GM12878 (cell line): Measurements from ENCODE around the gene JAML. TPM values are rescaled to one million over a fixed set of nuclear protein-coding genes. Genes with fewer than 3 reads are reported as not detected.
A peak's percentile ranks its signal among the peaks of the same experiment; 100 is the strongest.

Experiments used
- ATAC-seq: fragments of 200-7000 bp; cut with Tn5 transposase; 3 replicates; pipeline ENCODE4 v1.9.1; 2020; ENCODE audit warnings: mild to moderate bottlenecking, moderate library complexity
- BruUV-seq: library from RNA; stranded (reverse); fragments of 400-500 nt; replicated peaks from 2 replicates; lab custom pipeline; 2021; lab: Mats Ljungman, UMichigan
- CTCF ChIA-PET: fragments of 300-600 bp; sonication (Branson Sonifier 250); formaldehyde crosslinking; extraction: SDS; loops from one replicate; lab custom pipeline; 2021; ENCODE audit warnings: inconsistent platforms; lab: Yijun Ruan, JAX
- POLR2A ChIA-PET: fragments of 350-600 bp; formaldehyde crosslinking; extraction: SDS; loops from one replicate; lab custom pipeline; 2021; ENCODE audit warnings: inconsistent platforms; lab: Charles Lee
- RAD21 ChIA-PET: fragments of 300-600 bp; sonication (Branson Sonifier 250); formaldehyde crosslinking; loops from one replicate; lab custom pipeline; 2023; ENCODE audit warnings: antibody characterized with exemption; ENCODE audit not compliant: unreplicated experiment; lab: Charles Lee
- SMC1A ChIA-PET: fragments of 300-600 bp; sonication (Branson Sonifier 250); formaldehyde crosslinking; loops from one replicate; lab custom pipeline; 2023; ENCODE audit not compliant: unreplicated experiment, uncharacterized antibody; lab: Charles Lee
- DNase-seq: peaks from one replicate; pipeline ENCODE4 v3.0.0-alpha.2; 2011; ENCODE audit warnings: low read depth, low spot score
- FAIRE-seq: peaks from 3 replicates; lab custom pipeline; 2011; peaks lifted over from hg19 to GRCh38; lab: Jason Lieb, UNC
- H2AFZ ChIP-seq: 2 replicates; pipeline ENCODE4 v1.6.0; 2011; ENCODE audit warnings: low read depth, low read length, control low read depth; ENCODE audit not compliant: control insufficient read depth
- H3K27ac ChIP-seq: 2 replicates; pipeline ENCODE4 v1.5.1; 2011; ENCODE audit warnings: control low read depth; ENCODE audit not compliant: control insufficient read depth, insufficient read depth
- H3K27me3 ChIP-seq, 2 experiments: replicated peaks in 1 of 2; 2 replicates each; pipeline versions ENCODE4 v1.6.0 to v1.6.1; 2011; ENCODE audit warnings: low read length in 1 of 2; ENCODE audit not compliant: control insufficient read depth in 2 of 2, insufficient read depth in 2 of 2
- H3K36me3 ChIP-seq, 2 experiments: 2 replicates each; pipeline ENCODE4 v1.5.1; 2011; ENCODE audit warnings: low read length in 1 of 2; ENCODE audit not compliant: control insufficient read depth in 2 of 2, insufficient read depth in 2 of 2
- H3K4me1 ChIP-seq: 2 replicates; pipeline ENCODE4 v1.6.1; 2011; ENCODE audit warnings: mild to moderate bottlenecking, low read length, moderate library complexity, mixed read lengths; ENCODE audit not compliant: control insufficient read depth, insufficient read depth
- H3K4me2 ChIP-seq: 2 replicates; pipeline ENCODE4 v1.6.0; 2011; ENCODE audit warnings: control low read depth; ENCODE audit not compliant: control insufficient read depth, insufficient read depth
- H3K4me3 ChIP-seq: fragments of 200-600 bp; sonication (generic); 2 replicates; pipeline ENCODE4 v1.5.1; 2016
- H3K79me2 ChIP-seq: 2 replicates; pipeline ENCODE4 v1.6.0; 2011; ENCODE audit warnings: low read length; ENCODE audit not compliant: control insufficient read depth, insufficient read depth
- H3K9ac ChIP-seq: 2 replicates; pipeline ENCODE4 v1.8.0; 2011; ENCODE audit warnings: low read length, control low read depth, mixed read lengths; ENCODE audit not compliant: control insufficient read depth, insufficient read depth
- H3K9me3 ChIP-seq: replicated peaks from 3 replicates; pipeline ENCODE4 v1.5.1; 2011; ENCODE audit warnings: mild to moderate bottlenecking, low read length; ENCODE audit not compliant: control insufficient read depth, insufficient read depth
- H4K20me1 ChIP-seq: 2 replicates; pipeline ENCODE4 v1.6.0; 2011; ENCODE audit not compliant: control insufficient read depth, insufficient read depth
- E2F4 ChIP-seq: IDR thresholded peaks from 2 replicates; pipeline ENCODE4 v1.6.1; 2012; ENCODE audit warnings: low read depth, low read length, improper control_type of control experiment
- NFIC ChIP-seq: IDR thresholded peaks from 2 replicates; pipeline ENCODE4 v1.6.1; 2012; ENCODE audit warnings: low read depth, mild to moderate bottlenecking, inconsistent platforms, low read length, moderate library complexity
- NFYB ChIP-seq: IDR thresholded peaks from 2 replicates; pipeline ENCODE4 v1.6.1; 2011; ENCODE audit warnings: low read depth, mild to moderate bottlenecking, low read length, improper control_type of control experiment, moderate library complexity; ENCODE audit not compliant: insufficient read depth
- PAX8 ChIP-seq: fragments of 450-650 bp; IDR thresholded peaks from 2 replicates; pipeline ENCODE4 v1.6.1; 2017; ENCODE audit warnings: mild to moderate bottlenecking, moderate library complexity
- POU2F2 ChIP-seq: IDR thresholded peaks from 3 replicates; pipeline ENCODE4 v1.6.1; 2011; ENCODE audit warnings: low read depth, mild to moderate bottlenecking, low read length, borderline replicate concordance
- RFX5 ChIP-seq: IDR thresholded peaks from 2 replicates; pipeline ENCODE4 v1.6.1; 2011; ENCODE audit warnings: low read depth, low read length, improper control_type of control experiment
- RUNX3 ChIP-seq: IDR thresholded peaks from 2 replicates; pipeline ENCODE4 v1.6.1; 2012; ENCODE audit warnings: low read length, inconsistent platforms
- SRF ChIP-seq, 2 experiments: IDR thresholded peaks; 2 replicates each; pipeline ENCODE4 v1.6.1; 2011; ENCODE audit warnings: low read depth in 2 of 2, low read length in 2 of 2, mild to moderate bottlenecking in 1 of 2, moderate library complexity in 1 of 2
- WGBS: methylation state at CpG from one replicate; pipeline ENCODE4 v1.1.6; 2016; ENCODE audit warnings: low lambda C conversion rate; ENCODE audit not compliant: insufficient replicate concordance, insufficient coverage; ENCODE audit errors: missing lambda C conversion rate; 5-methylcytosine and 5-hydroxymethylcytosine counted together
- in situ Hi-C: fragments of 300-500 bp; cut with MboI; formaldehyde crosslinking; loops from 9 replicates; pipeline ENCODE4 v1.14.3; 2018; ENCODE audit warnings: mixed read lengths
- intact Hi-C: fragments of 100-400 bp; cut with micrococcal nuclease; formaldehyde crosslinking; loops from one replicate; pipeline ENCODE4 v1.14.2; 2022; ENCODE audit not compliant: unreplicated experiment
- polyA plus RNA-seq, 11 experiments: library from polyadenylated mRNA; depleted of rRNA in 4 of 11; unstranded in 6 of 11; stranded (reverse) in 5 of 11; fragments of >200 nt; fragmentation: Nextera tagmentation in 4 of 11; fragmentation: Illumina TruSeq in 1 of 11; extraction: Ambion mirVana in 4 of 11; extraction: Trizol in 1 of 11; gene quantifications; 1 replicate in 1 of 11; 2 replicates in 10 of 11; pipeline versions ENCODE4 v1.2.1 to v1.2.3, GENCODE V29; 2011 to 2016; ENCODE audit warnings: inconsistent platforms in 2 of 11, missing spikeins in 2 of 11, low read depth in 1 of 11
- total RNA-seq, 4 experiments: library from RNA; depleted of rRNA in 3 of 4; stranded (reverse); fragments of >200 nt in 3 of 4; fragmentation: Illumina TruSeq in 1 of 4; extraction: Trizol in 1 of 4; gene quantifications; 2 replicates each; pipeline versions ENCODE4 v1.2.1 to v1.2.3, GENCODE V29; 2013 to 2021

JAML gene
- total and polyA plus RNA-seq, 10 of the 15 experiments (the other 5 are each of a cell fraction or from before 2014, with no cell fraction given): 0.60 to 8.1 (median 3.5) TPM

- in situ Hi-C loops: no loop called here
- no peak overlapping the region for H2AFZ ChIP-seq
- DNase-seq: no peak
- no TSS peak for BruUV-seq
- H3K4me2 ChIP-seq: no peak overlapping the region
- no peak overlapping the region for H3K9ac ChIP-seq
- 61% methylated on average over 5 of the region's 5 CpGs for WGBS
- CTCF ChIA-PET: interaction anchor here (0.9 to 2.3 kb wide), 11 partner anchors 13 to 140 kb away, joined by 3 to 15 read pairs (median 5); partner anchors contain the start of gene MPZL3
- SMC1A ChIA-PET: interaction anchor here (0.6 to 4.8 kb wide), 13 partner anchors 10 to 120 kb away, joined by 3 to 54 read pairs (median 6); partner anchors contain the start of genes JAML and UBE4A
- ATAC-seq: no peak
- no peak for FAIRE-seq
- TF ChIP-seq PAX8 (no peak), RFX5 (no peak), NFIC (no peak), RUNX3 (no peak)
- POLR2A ChIA-PET: interaction anchor here (0.6 to 2.0 kb wide), 7 partner anchors 9 to 99 kb away, joined by 3 to 5 read pairs (median 4); partner anchors contain the start of genes JAML and MPZL3
- RAD21 ChIA-PET: interaction anchor here (1.1 to 4.6 kb wide), 5 partner anchors 13 to 41 kb away, joined by 3 to 23 read pairs (median 8); partner anchors contain the start of gene JAML
- peaks cover 12% of the 10 kb centered on the region for H3K4me1 ChIP-seq
- intact Hi-C loops: no loop called here
- no peaks in the 10 kb centered on the region for H3K79me2 ChIP-seq
- no peaks in the 10 kb centered on the region for H3K36me3 ChIP-seq
- no peaks in the 10 kb centered on the region for H3K9me3 ChIP-seq
- no peak overlapping the region for H3K27ac ChIP-seq
- H3K4me3 ChIP-seq: no peak overlapping the region
- no peaks in the 10 kb centered on the region for H4K20me1 ChIP-seq
- H3K27me3 ChIP-seq: no peaks in the 10 kb centered on the region
Measured at GRCh38 chr11:118239509-118240205, 14.8 kb upstream of the JAML start.

DNA sequence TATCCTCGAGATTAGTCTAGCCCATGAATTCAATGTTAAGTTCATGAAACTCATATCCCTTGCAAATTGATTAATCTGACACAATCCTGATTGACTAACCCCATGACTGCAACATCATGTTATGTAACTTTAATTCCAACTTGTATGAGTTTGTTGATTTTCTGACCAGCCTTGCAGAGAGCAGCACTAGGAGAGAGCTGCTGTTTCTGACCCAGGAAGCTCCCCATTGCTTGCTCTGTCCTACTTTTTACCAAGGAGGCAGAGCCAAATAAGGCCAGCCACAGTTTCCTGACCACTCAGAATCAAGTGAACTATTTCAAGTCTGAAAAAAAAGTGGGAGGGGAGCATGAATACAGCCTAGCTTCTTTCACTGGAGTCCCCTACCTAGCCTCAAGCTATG lies 14.1 kb upstream of the JAML start:
- no peak for FAIRE-seq
- SMC1A ChIA-PET: interaction anchor here (0.6 to 4.8 kb wide), 10 partner anchors 10 to 120 kb away, joined by 3 to 54 read pairs (median 5); partner anchors contain the start of genes JAML and UBE4A
- Histone ChIP-seq H3K27ac (no peak overlapping the region), H3K9ac (no peak overlapping the region), H3K4me1 (peaks cover 12% of the 10 kb centered on the region)
- DNase-seq: no peak
- BruUV-seq: no TSS peak
- 36% methylated on average over 1 of the region's 1 CpG for WGBS
- TF ChIP-seq NFYB: 0 out of 2 replicates have a peak, but pooled peaks have one; percentile 21
- TF ChIP-seq RUNX3: no peak
- no peak for TF ChIP-seq E2F4
- peak in 1 of 2 experiments; percentile 73; a peak in 2 of 4 replicates for TF ChIP-seq SRF (IDR thresholded peaks at IDR 0.05; ENCODE audit: low read depth in 2 of 2, low read length in 2 of 2)
- TF ChIP-seq POU2F2: no peak
- TF ChIP-seq, all 136 proteins: peak for 2
- H3K9me3 ChIP-seq: no peaks in the 10 kb centered on the region
- in situ Hi-C loops (no loop called here), intact Hi-C loops (no loop called here)
- no peak overlapping the region for H3K4me2 ChIP-seq
- no peaks in the 10 kb centered on the region for H4K20me1 ChIP-seq
- H3K27me3 ChIP-seq: no peaks in the 10 kb centered on the region
- H3K36me3 ChIP-seq: no peaks in the 10 kb centered on the region
- H3K4me3 ChIP-seq: no peak overlapping the region
- POLR2A ChIA-PET: interaction anchor here (0.6 to 1.4 kb wide), 4 partner anchors 13 to 99 kb away, joined by 3 to 4 read pairs (median 4); partner anchors contain the start of gene MPZL3
- H3K79me2 ChIP-seq: no peaks in the 10 kb centered on the region
- peak; percentile 10; the same call in 2 of the 3 replicates for ATAC-seq
- CTCF ChIA-PET: interaction anchor here (0.9 to 2.3 kb wide), 8 partner anchors 12 to 140 kb away, joined by 3 to 15 read pairs (median 5); partner anchors contain the start of gene MPZL3
- RAD21 ChIA-PET: interaction anchor here (1.1 to 4.6 kb wide), 4 partner anchors 12 to 41 kb away, joined by 3 to 23 read pairs (median 6); partner anchors contain the start of gene JAML
- no peak overlapping the region for H2AFZ ChIP-seq
